GM12875 (cell line): ENCODE data around the gene POLA1.

Source experiments
- H3K4me3 ChIP-seq: one replicate; pipeline ENCODE4 v1.5.1; 2011; ENCODE audit warnings: low read depth, low read length, control low read depth
- CTCF ChIP-seq: IDR thresholded peaks from 2 replicates; pipeline ENCODE4 v1.5.1; 2011; ENCODE audit warnings: low read depth, mild to moderate bottlenecking, control low read depth, inconsistent platforms, low read length, moderate library complexity, borderline replicate concordance; ENCODE audit not compliant: insufficient read depth

Gene POLA1

GRCh38 chrX:25029288-25029825, 335.6 kb downstream of the POLA1 start:
- no peak overlapping the region for H3K4me3 ChIP-seq
- no peak for TF ChIP-seq CTCF

GRCh38 chrX:25034889-25035288, 341.2 kb downstream of the POLA1 start:
- no peak overlapping the region for H3K4me3 ChIP-seq
- TF ChIP-seq CTCF: 0 out of 2 replicates have a peak, but pooled peaks have one; percentile 2

GRCh38 chrX:25039036-25039435, 345.3 kb downstream of the POLA1 start:
- no peak overlapping the region for H3K4me3 ChIP-seq
- TF ChIP-seq CTCF: no peak

- no peak overlapping the region for H3K4me3 ChIP-seq
- no peak for TF ChIP-seq CTCF
These were observed 349.5 kb downstream of the POLA1 start for GRCh38 chrX:25043192-25043591.
